Breast epithelium (tissue), 4 donors: Measurements from ENCODE around the gene CASQ1. TPM values are rescaled to one million over a fixed set of nuclear protein-coding genes. Genes with fewer than 3 reads are reported as not detected.

Source experiments
- DNase-seq, 2 donors: peaks; one replicate each; pipeline ENCODE4 v3.0.0-alpha.2; 2019; ENCODE audit warnings: low spot score in 2 of 2
- H3K27ac ChIP-seq, 2 donors: fragments of 200-600 bp; sonication (generic) in 1 of 2; one replicate each; pipeline ENCODE4 v1.5.1; 2016 to 2019; ENCODE audit warnings: mild to moderate bottlenecking in 1 of 2
- H3K27me3 ChIP-seq, 2 donors: fragments of 200-600 bp; sonication (generic) in 1 of 2; one replicate each; pipeline versions ENCODE4 v1.5.1 to v1.6.0; 2017 to 2019; ENCODE audit warnings: control low read depth in 1 of 2, mild to moderate bottlenecking in 1 of 2
- H3K36me3 ChIP-seq: fragments of 200-600 bp; one replicate; pipeline ENCODE4 v1.5.1; 2019
- H3K4me1 ChIP-seq, 2 donors: fragments of 200-600 bp; sonication (generic); one replicate each; pipeline ENCODE4 v1.5.1; 2016 to 2019; ENCODE audit warnings: control low read depth in 1 of 2
- H3K4me3 ChIP-seq, 3 donors: fragments of 200-600 bp; sonication (generic); 1 replicate in 2 of 3; 2 replicates in 1 of 3; pipeline ENCODE4 v1.5.1; 2016 to 2019; ENCODE audit warnings: mild to moderate bottlenecking in 3 of 3, moderate library complexity in 2 of 3
- H3K9me3 ChIP-seq, 2 donors: fragments of 200-600 bp; sonication (generic) in 1 of 2; one replicate each; pipeline ENCODE4 v1.5.1; 2016 to 2019; ENCODE audit warnings: control low read depth in 1 of 2
- CTCF ChIP-seq, 3 donors: fragments of 450-650 bp; IDR thresholded peaks; one replicate each; pipeline ENCODE4 v1.5.1; 2016 to 2017; ENCODE audit warnings: antibody characterized with exemption in 3 of 3, mild to moderate bottlenecking in 3 of 3, moderate library complexity in 3 of 3
- POLR2A ChIP-seq: fragments of 450-650 bp; IDR thresholded peaks from one replicate; pipeline ENCODE4 v1.6.1; 2016; ENCODE audit warnings: antibody characterized with exemption, mild to moderate bottlenecking, moderate library complexity
- POLR2AphosphoS5 ChIP-seq, 3 donors: sonication (generic); formaldehyde crosslinking; IDR thresholded peaks; one replicate each; pipeline ENCODE4 v1.6.1; 2017; ENCODE audit warnings: antibody characterized with exemption in 3 of 3
- intact Hi-C: fragments of 100-400 bp; cut with DNase I; formaldehyde crosslinking; loops from one replicate; pipeline ENCODE4 v1.15.1; 2023; ENCODE audit warnings: low total_unique reads
- total RNA-seq, 3 donors: library from RNA; depleted of rRNA; stranded (reverse); fragments of >200 nt; gene quantifications; one replicate each; pipeline ENCODE4 v1.1.0, GENCODE V29; 2016

The CASQ1 gene
- total RNA-seq, 3 donors from 2014 or later = 0.59 TPM; not detected in 2

- no peaks in the 10 kb centered on the region for H3K9me3 ChIP-seq
- DNase-seq = no peak
- H3K27me3 ChIP-seq = no peaks in the 10 kb centered on the region
- no peak for TF ChIP-seq POLR2AphosphoS5 (IDR thresholded peaks at IDR 0.05)
- TF ChIP-seq POLR2A = no peak
- TF ChIP-seq CTCF (IDR thresholded peaks at IDR 0.05) = no peak
- no peak overlapping the region for H3K4me3 ChIP-seq
- H3K36me3 ChIP-seq = no peaks in the 10 kb centered on the region
- H3K4me1 ChIP-seq = no peaks in the 10 kb centered on the region
- intact Hi-C loops = no loop called here
- no peak overlapping the region for H3K27ac ChIP-seq
Observed at GRCh38 chr1:160157174-160157573, 33.2 kb upstream of the CASQ1 start.

GRCh38 chr1:160158031-160158430 lies 32.3 kb upstream of the CASQ1 start:
- no peak for TF ChIP-seq POLR2A
- TF ChIP-seq POLR2AphosphoS5 (IDR thresholded peaks at IDR 0.05) = no peak
- no peak for TF ChIP-seq CTCF (IDR thresholded peaks at IDR 0.05)
- no peak overlapping the region for H3K27ac ChIP-seq
- intact Hi-C loops = no loop called here

GRCh38 chr1:160158534-160158933 lies 31.8 kb upstream of the CASQ1 start:
- Histone ChIP-seq H3K4me1 (no peaks in the 10 kb centered on the region), H3K27ac (no peak overlapping the region), H3K27me3 (no peaks in the 10 kb centered on the region), H3K4me3 (no peak overlapping the region), H3K36me3 (no peaks in the 10 kb centered on the region), H3K9me3 (no peaks in the 10 kb centered on the region)
- TF ChIP-seq POLR2AphosphoS5 (IDR thresholded peaks at IDR 0.05) (no peak), CTCF (IDR thresholded peaks at IDR 0.05) (no peak), POLR2A (no peak)
- intact Hi-C loops = no loop called here
- no peak for DNase-seq

More at GRCh38 chr1:160158031-160158430, 32.3 kb upstream of the CASQ1 start:
- no peak overlapping the region for H3K4me3 ChIP-seq
- H3K9me3 ChIP-seq = no peaks in the 10 kb centered on the region
- no peaks in the 10 kb centered on the region for H3K27me3 ChIP-seq
- no peaks in the 10 kb centered on the region for H3K4me1 ChIP-seq
- DNase-seq = no peak
- H3K36me3 ChIP-seq = no peaks in the 10 kb centered on the region

GRCh38 chr1:160159846-160160245 lies 30.5 kb upstream of the CASQ1 start:
- H3K27me3 ChIP-seq = no peaks in the 10 kb centered on the region
- no peaks in the 10 kb centered on the region for H3K9me3 ChIP-seq
- H3K4me1 ChIP-seq = no peaks in the 10 kb centered on the region
- H3K36me3 ChIP-seq = no peaks in the 10 kb centered on the region
- no peak for TF ChIP-seq CTCF (IDR thresholded peaks at IDR 0.05)
- no peak for DNase-seq
- intact Hi-C loops = no loop called here
- no peak overlapping the region for H3K27ac ChIP-seq
- no peak overlapping the region for H3K4me3 ChIP-seq

- H3K36me3 ChIP-seq = no peaks in the 10 kb centered on the region
- TF ChIP-seq POLR2A = no peak
- TF ChIP-seq CTCF (IDR thresholded peaks at IDR 0.05) = no peak
- TF ChIP-seq POLR2AphosphoS5 (IDR thresholded peaks at IDR 0.05) = no peak
- no peak for DNase-seq
- intact Hi-C loops = no loop called here
- no peaks in the 10 kb centered on the region for H3K9me3 ChIP-seq
- no peaks in the 10 kb centered on the region for H3K27me3 ChIP-seq
- no peaks in the 10 kb centered on the region for H3K4me1 ChIP-seq
- no peak overlapping the region for H3K4me3 ChIP-seq
- no peak overlapping the region for H3K27ac ChIP-seq
Observed at GRCh38 chr1:160161965-160162705, 28.2 kb upstream of the CASQ1 start.
